ENCODE data around the gene MCM9. TPM values are rescaled to one million over a fixed set of nuclear protein-coding genes. Genes with fewer than 3 reads are reported as not detected.
A peak's percentile ranks its signal among the peaks of the same experiment; 100 is the strongest.

The MCM9 gene
- total RNA-seq, 1 experiment from 2014 or later, result 14.9 TPM

GRCh38 chr6:118882314-118882905 is 52.5 kb downstream of the MCM9 start (continued):
- no peak for TF ChIP-seq ZNF532 (CRISPR knock-in tag; IDR thresholded peaks at IDR 0.05; ENCODE audit: borderline replicate concordance)
- TF ChIP-seq ZNF671 (CRISPR knock-in tag; IDR thresholded peaks at IDR 0.05), result no peak
- TF ChIP-seq CREM (CRISPR knock-in tag; IDR thresholded peaks at IDR 0.05), result no peak
- TF ChIP-seq NR1H2 (CRISPR knock-in tag; IDR thresholded peaks at IDR 0.05), result no peak
- no peak for TF ChIP-seq NFE2L1 (CRISPR knock-in tag; IDR thresholded peaks at IDR 0.05)
- no peak for TF ChIP-seq KAT7 (CRISPR knock-in tag; IDR thresholded peaks at IDR 0.05; ENCODE audit: borderline replicate concordance)
- TF ChIP-seq ETV6 (CRISPR knock-in tag; IDR thresholded peaks at IDR 0.05), result no peak

- Mint-ChIP-seq H3K27ac (0 out of 2 replicates have a peak overlapping the region, but pooled peaks have one; percentile 46), H3K27me3 (ENCODE audit: low read depth) (no peaks in the 10 kb centered on the region), H3K4me1 (peaks cover 27% of the 10 kb centered on the region), H3K36me3 (no peaks in the 10 kb centered on the region), H3K9me3 (peaks cover 4% of the 10 kb centered on the region; the same call in 1 of the 2 replicates), H3K4me3 (no peak overlapping the region)
- CTCF ChIA-PET, result interaction anchor here (0.9 to 2.6 kb wide), 9 partner anchors 8 to 229 kb away, joined by 3 to 12 read pairs (median 6); partner anchors contain the start of gene ASF1A
- ATAC-seq (peak; percentile 73), DNase-seq (ENCODE audit: low spot score) (no peak)
- POLR2A ChIA-PET, result interaction anchor here (3.5 kb wide), 1 partner anchor 12 kb away, joined by 20 read pairs; the partner anchor contains the start of gene ASF1A
- TF ChIP-seq HMGA2 (CRISPR knock-in tag; IDR thresholded peaks at IDR 0.05), result no peak
- no peak for TF ChIP-seq KAT7 (CRISPR knock-in tag; IDR thresholded peaks at IDR 0.05; ENCODE audit: borderline replicate concordance)
Observed at GRCh38 chr6:118881440-118882313, 53.3 kb downstream of the MCM9 start.

GRCh38 chr6:118877806-118878205 is 57.2 kb downstream of the MCM9 start:
- no peak for DNase-seq (ENCODE audit: low spot score)
- H3K27ac Mint-ChIP-seq, result no peak overlapping the region
- H3K4me1 Mint-ChIP-seq, result peaks cover 25% of the 10 kb centered on the region
- no peak overlapping the region for H3K4me3 Mint-ChIP-seq
- ChIA-PET CTCF (no interaction called here), POLR2A (no interaction called here)
- ATAC-seq, result no peak
- H3K27me3 Mint-ChIP-seq (ENCODE audit: low read depth), result no peaks in the 10 kb centered on the region
- H3K36me3 Mint-ChIP-seq, result no peaks in the 10 kb centered on the region
- peaks cover 4% of the 10 kb centered on the region; the same call in 1 of the 2 replicates for H3K9me3 Mint-ChIP-seq
- TF ChIP-seq ZNF138 (CRISPR knock-in tag; conservative IDR thresholded peaks at IDR 0.05) (no peak), FOXK1 (CRISPR knock-in tag; IDR thresholded peaks at IDR 0.05) (no peak), ZNF532 (CRISPR knock-in tag; IDR thresholded peaks at IDR 0.05; ENCODE audit: borderline replicate concordance) (no peak), E2F4 (CRISPR knock-in tag; IDR thresholded peaks at IDR 0.05; ENCODE audit: borderline replicate concordance, low read depth) (no peak), ZNF423 (CRISPR knock-in tag; IDR thresholded peaks at IDR 0.05) (no peak), ZNF671 (CRISPR knock-in tag; IDR thresholded peaks at IDR 0.05) (no peak), RORB (CRISPR knock-in tag; IDR thresholded peaks at IDR 0.05) (no peak), ZMAT4 (CRISPR knock-in tag; IDR thresholded peaks at IDR 0.05) (no peak), OVOL2 (CRISPR knock-in tag; IDR thresholded peaks at IDR 0.05; ENCODE audit: borderline replicate concordance) (no peak), ZNF416 (CRISPR knock-in tag; IDR thresholded peaks at IDR 0.05) (no peak), ZNF281 (CRISPR knock-in tag; IDR thresholded peaks at IDR 0.05) (no peak)

Data from WTC11 (cell line).